ENCODE measurements around the gene PPP1R1B. TPM values are rescaled to one million over a fixed set of nuclear protein-coding genes. Genes with fewer than 3 reads are reported as not detected.

The PPP1R1B gene
- total and polyA plus RNA-seq, 9 of the 15 experiments (the other 6 are each of a cell fraction or from before 2014, with no cell fraction given): 0.07 to 0.18 (median 0.10) TPM; not detected in 4

- TF ChIP-seq ZFP91 (CRISPR knock-in tag; IDR thresholded peaks at IDR 0.05): peak; percentile 88
- no peak for TF ChIP-seq MTA1 (IDR thresholded peaks at IDR 0.05; ENCODE audit: borderline replicate concordance)
- TF ChIP-seq MCM2 (IDR thresholded peaks at IDR 0.05; ENCODE audit: low read depth): no peak
- no peak for TF ChIP-seq MGA (IDR thresholded peaks at IDR 0.05)
- TF ChIP-seq TCF3 (CRISPR knock-in tag; IDR thresholded peaks at IDR 0.05): no peak
- TF ChIP-seq SPI1 (IDR thresholded peaks at IDR 0.05; ENCODE audit: borderline replicate concordance, low read depth, low read length): 0 out of 2 replicates have a peak, but pooled peaks have one; percentile 12
- no peak for TF ChIP-seq ZBTB1 (CRISPR knock-in tag; IDR thresholded peaks at IDR 0.05; ENCODE audit: borderline replicate concordance, low read depth)
- no peak for TF ChIP-seq ZNF639 (CRISPR knock-in tag; conservative IDR thresholded peaks at IDR 0.05 in 1 of 2, IDR thresholded peaks at IDR 0.05 in 1 of 2)
- no peak for TF ChIP-seq BACH1 (tag; IDR thresholded peaks at IDR 0.05)
- no peak for TF ChIP-seq SMARCE1 (IDR thresholded peaks at IDR 0.05)
- no peak for TF ChIP-seq FOXJ2 (tag; IDR thresholded peaks at IDR 0.05)
- TF ChIP-seq ZNF668 (CRISPR knock-in tag; IDR thresholded peaks at IDR 0.05): no peak
- TF ChIP-seq SUPT5H (IDR thresholded peaks at IDR 0.05): no peak
- no peak for TF ChIP-seq KLF6 (CRISPR knock-in tag; IDR thresholded peaks at IDR 0.05; ENCODE audit: borderline replicate concordance)
Measured at GRCh38 chr17:39618246-39618913, 8.4 kb upstream of the PPP1R1B start (continued).
